Tibial nerve (tissue), 4 donors: ENCODE measurements around the gene CDR2.

Experiments used
- EP300 ChIP-seq, 2 donors: sonication (generic); formaldehyde crosslinking; IDR thresholded peaks; one replicate each; pipeline ENCODE4 v1.6.1; 2017; ENCODE audit warnings: antibody characterized with exemption in 2 of 2, mild to moderate bottlenecking in 1 of 2
- POLR2A ChIP-seq, 2 donors: fragments of 450-650 bp; IDR thresholded peaks; one replicate each; pipeline ENCODE4 v1.6.1; 2017; ENCODE audit warnings: antibody characterized with exemption in 2 of 2, mild to moderate bottlenecking in 2 of 2, moderate library complexity in 2 of 2
- TF ChIP-seq, protein P1 (sequence below), 5 experiments: fragments of 200-600 bp in 3 of 5; fragments of 450-650 bp in 2 of 5; sonication (generic) in 3 of 5; IDR thresholded peaks; one replicate each; pipeline ENCODE4 v1.5.1; 2016 to 2019; ENCODE audit warnings: antibody characterized with exemption in 5 of 5, mild to moderate bottlenecking in 3 of 5, moderate library complexity in 2 of 5

DNA sequence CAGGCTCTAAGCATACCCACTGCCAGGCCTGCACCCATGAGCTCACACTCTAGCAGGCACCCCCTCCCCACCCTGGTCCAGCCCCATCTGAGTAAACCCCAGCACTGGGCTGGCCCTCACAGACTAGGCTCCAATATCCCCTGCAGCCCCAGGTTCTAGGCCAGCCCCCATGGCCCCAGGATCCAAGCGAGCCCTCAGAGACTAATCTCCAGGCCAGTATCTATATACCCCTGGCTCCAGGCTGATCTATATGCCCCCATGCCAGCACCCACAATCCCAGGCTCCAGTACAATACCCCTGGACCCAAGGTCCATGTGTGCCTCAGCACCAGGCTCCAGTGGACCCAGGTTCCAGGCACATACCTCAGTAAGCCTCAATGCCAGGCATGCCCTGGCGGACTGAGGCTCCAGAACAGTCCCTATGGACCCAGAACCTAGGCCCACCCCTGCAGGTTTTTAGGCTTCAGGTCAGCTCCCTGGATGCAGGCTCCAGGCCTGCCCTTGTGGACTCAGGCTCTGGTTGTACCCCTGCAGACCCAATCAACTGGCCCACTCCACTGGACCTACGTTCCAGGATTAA lies 38.7 kb downstream of the CDR2 start:
- TF ChIP-seq EP300 (IDR thresholded peaks at IDR 0.05) (no peak), POLR2A (IDR thresholded peaks at IDR 0.05) (no peak)
- TF ChIP-seq, protein P1, sequence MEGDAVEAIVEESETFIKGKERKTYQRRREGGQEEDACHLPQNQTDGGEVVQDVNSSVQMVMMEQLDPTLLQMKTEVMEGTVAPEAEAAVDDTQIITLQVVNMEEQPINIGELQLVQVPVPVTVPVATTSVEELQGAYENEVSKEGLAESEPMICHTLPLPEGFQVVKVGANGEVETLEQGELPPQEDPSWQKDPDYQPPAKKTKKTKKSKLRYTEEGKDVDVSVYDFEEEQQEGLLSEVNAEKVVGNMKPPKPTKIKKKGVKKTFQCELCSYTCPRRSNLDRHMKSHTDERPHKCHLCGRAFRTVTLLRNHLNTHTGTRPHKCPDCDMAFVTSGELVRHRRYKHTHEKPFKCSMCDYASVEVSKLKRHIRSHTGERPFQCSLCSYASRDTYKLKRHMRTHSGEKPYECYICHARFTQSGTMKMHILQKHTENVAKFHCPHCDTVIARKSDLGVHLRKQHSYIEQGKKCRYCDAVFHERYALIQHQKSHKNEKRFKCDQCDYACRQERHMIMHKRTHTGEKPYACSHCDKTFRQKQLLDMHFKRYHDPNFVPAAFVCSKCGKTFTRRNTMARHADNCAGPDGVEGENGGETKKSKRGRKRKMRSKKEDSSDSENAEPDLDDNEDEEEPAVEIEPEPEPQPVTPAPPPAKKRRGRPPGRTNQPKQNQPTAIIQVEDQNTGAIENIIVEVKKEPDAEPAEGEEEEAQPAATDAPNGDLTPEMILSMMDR (IDR thresholded peaks at IDR 0.05), result no peak
